Stimulated activated CD8-positive, alpha-beta memory T cell treated with anti-CD3 and anti-CD28 coated beads, Interleukin-2, amount 100 ng/mL, for 1 hour (primary cell): ENCODE measurements around the gene HERC4.
"Not testable (repeated sequence)": the region's sequence is repeated elsewhere in the genome, so short reads cannot be mapped to it uniquely, and the experiment has no call there.

Experiments used
- DNase-seq, 2 donors: peaks; one replicate each; pipeline ENCODE4 v3.0.0-alpha.2; 2020; ENCODE audit warnings: low read depth in 2 of 2

The HERC4 gene

GRCh38 chr10:68049289-68050078 lies 25.6 kb downstream of the HERC4 start:
- DNase-seq: no peak

GRCh38 chr10:68047554-68048327 lies 27.3 kb downstream of the HERC4 start:
- no peak for DNase-seq

GRCh38 chr10:68047122-68047521 lies 28.0 kb downstream of the HERC4 start:
- DNase-seq: no peak

- no peak for DNase-seq
Observed at GRCh38 chr10:68046642-68047041, 28.4 kb downstream of the HERC4 start.

GRCh38 chr10:68043030-68043429 lies 32.1 kb downstream of the HERC4 start:
- DNase-seq: no peak

GRCh38 chr10:68032113-68032512 lies 43.0 kb downstream of the HERC4 start:
- DNase-seq: no peak

GRCh38 chr10:68027429-68027828 lies 47.7 kb downstream of the HERC4 start:
- DNase-seq: no peak

GRCh38 chr10:68023292-68023691 lies 51.8 kb downstream of the HERC4 start:
- no peak for DNase-seq

GRCh38 chr10:68022324-68022723 lies 52.8 kb downstream of the HERC4 start:
- not testable (repeated sequence) for DNase-seq

GRCh38 chr10:68016519-68016918 lies 58.6 kb downstream of the HERC4 start:
- not testable (repeated sequence) for DNase-seq

GRCh38 chr10:68010426-68010940 lies 64.6 kb downstream of the HERC4 start:
- no peak for DNase-seq

- no peak for DNase-seq
Observed at GRCh38 chr10:68007356-68007755, 67.7 kb downstream of the HERC4 start.

GRCh38 chr10:68001539-68001938 lies 73.5 kb downstream of the HERC4 start:
- no peak for DNase-seq

GRCh38 chr10:68001000-68001399 lies 74.1 kb downstream of the HERC4 start:
- DNase-seq: no peak

- DNase-seq: no peak
Observed at GRCh38 chr10:67990093-67990492, 85.0 kb downstream of the HERC4 start.

GRCh38 chr10:67988606-67989005 lies 86.5 kb downstream of the HERC4 start:
- no peak for DNase-seq

GRCh38 chr10:67982603-67983002 lies 92.5 kb downstream of the HERC4 start:
- not testable (repeated sequence) for DNase-seq

GRCh38 chr10:67978749-67979148 lies 96.3 kb downstream of the HERC4 start:
- no peak for DNase-seq

- DNase-seq: no peak
Observed at GRCh38 chr10:67977251-67977650, 97.8 kb downstream of the HERC4 start.

- no peak for DNase-seq
Observed at GRCh38 chr10:67976292-67977245, 98.5 kb downstream of the HERC4 start.

GRCh38 chr10:67975871-67976270 lies 99.2 kb downstream of the HERC4 start:
- no peak for DNase-seq

GRCh38 chr10:67971311-67971710 lies 103.8 kb downstream of the HERC4 start:
- DNase-seq: no peak
